HG03060 (cell line): Measurements from ENCODE around the gene ATP10B.

ENCODE experiments used
- ATAC-seq: cut with Tn5 transposase; IDR thresholded peaks from one replicate; pipeline ENCODE4 v1.9.1; 2021; ENCODE audit warnings: low read depth, moderate number of reproducible peaks; ENCODE audit not compliant: unreplicated experiment

ATP10B gene

GRCh38 chr5:160573318-160573717, 278.7 kb downstream of the ATP10B start:
- ATAC-seq = no peak

GRCh38 chr5:160567031-160567705, 284.8 kb downstream of the ATP10B start:
- ATAC-seq = no peak

GRCh38 chr5:160565376-160565775, 286.6 kb downstream of the ATP10B start:
- no peak for ATAC-seq

GRCh38 chr5:160556846-160557245, 295.2 kb downstream of the ATP10B start:
- no peak for ATAC-seq

- ATAC-seq = no peak
Measured at GRCh38 chr5:160555971-160556631, 295.9 kb downstream of the ATP10B start.

- ATAC-seq = no peak
Measured at GRCh38 chr5:160555581-160555970, 296.4 kb downstream of the ATP10B start.

- no peak for ATAC-seq
Measured at GRCh38 chr5:160550075-160550474, 301.9 kb downstream of the ATP10B start.

GRCh38 chr5:160548949-160549645, 302.9 kb downstream of the ATP10B start:
- ATAC-seq = no peak

GRCh38 chr5:160547872-160548271, 304.1 kb downstream of the ATP10B start:
- ATAC-seq = no peak

- ATAC-seq = no peak
Measured at GRCh38 chr5:160547061-160547460, 304.9 kb downstream of the ATP10B start.

- peak; percentile 65 for ATAC-seq
Measured at GRCh38 chr5:160545832-160546231, 306.2 kb downstream of the ATP10B start.

- ATAC-seq = no peak
Measured at GRCh38 chr5:160543395-160543794, 308.6 kb downstream of the ATP10B start.

- no peak for ATAC-seq
Measured at GRCh38 chr5:160542840-160543239, 309.2 kb downstream of the ATP10B start.

GRCh38 chr5:160542281-160542680, 309.7 kb downstream of the ATP10B start:
- ATAC-seq = no peak

GRCh38 chr5:160539431-160539830, 312.6 kb downstream of the ATP10B start:
- ATAC-seq = peak; percentile 65

- no peak for ATAC-seq
Measured at GRCh38 chr5:160537940-160538339, 314.1 kb downstream of the ATP10B start.

- no peak for ATAC-seq
Measured at GRCh38 chr5:160537116-160537515, 314.9 kb downstream of the ATP10B start.

- no peak for ATAC-seq
Measured at GRCh38 chr5:160534914-160535313, 317.1 kb downstream of the ATP10B start.

GRCh38 chr5:160534125-160534524, 317.9 kb downstream of the ATP10B start:
- ATAC-seq = no peak

GRCh38 chr5:160525471-160526261, 326.3 kb downstream of the ATP10B start:
- ATAC-seq = no peak

GRCh38 chr5:160524827-160525226, 327.2 kb downstream of the ATP10B start:
- no peak for ATAC-seq
